ENCODE data around the gene MSI2.

The MSI2 gene

DNA sequence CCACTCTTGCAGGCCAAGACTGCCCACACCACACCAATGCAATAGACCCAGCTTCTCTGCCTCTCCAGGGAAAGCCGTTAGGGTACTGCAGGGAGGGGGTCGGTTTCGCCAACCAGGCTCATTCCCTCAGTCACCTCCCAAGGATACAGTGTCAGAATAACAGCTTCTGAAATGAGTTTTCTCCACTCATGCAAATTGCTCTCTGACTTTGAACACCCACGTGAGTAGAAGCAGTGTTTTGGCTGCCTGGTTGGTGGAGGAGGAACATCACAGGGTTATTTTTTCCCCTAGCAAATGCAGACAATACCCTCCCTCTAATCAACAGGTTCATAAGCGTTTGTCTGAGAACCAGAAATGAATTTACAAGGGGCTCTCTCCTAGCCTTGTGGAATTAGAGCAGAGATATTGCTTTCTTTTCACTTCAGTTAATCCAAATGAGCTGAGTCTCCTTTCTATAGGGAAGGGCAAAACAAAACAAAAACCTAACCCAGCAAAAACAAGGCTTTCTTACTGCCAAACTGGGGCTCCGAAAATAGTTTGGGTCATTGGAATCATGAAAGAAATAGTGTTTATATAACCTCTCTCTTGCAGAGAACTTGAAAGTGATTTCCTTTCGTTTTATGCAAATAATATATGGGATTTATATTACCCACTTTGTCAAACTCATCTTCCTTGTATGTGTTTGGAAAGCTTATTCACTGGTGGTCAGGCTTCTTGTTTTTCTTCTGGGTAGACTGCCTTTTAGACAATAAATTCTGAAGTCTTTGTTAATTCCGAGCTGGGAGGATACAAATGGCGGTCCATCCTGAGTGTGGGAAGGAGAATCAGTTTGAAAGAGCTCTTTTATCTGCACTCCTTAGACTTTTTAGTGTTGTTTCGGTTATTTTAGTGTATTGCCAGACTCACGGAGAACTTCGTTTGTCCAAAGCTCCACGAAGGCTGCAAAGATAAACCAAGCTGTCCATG, 229.9 kb downstream of the MSI2 start:
- TF ChIP-seq, protein P1, sequence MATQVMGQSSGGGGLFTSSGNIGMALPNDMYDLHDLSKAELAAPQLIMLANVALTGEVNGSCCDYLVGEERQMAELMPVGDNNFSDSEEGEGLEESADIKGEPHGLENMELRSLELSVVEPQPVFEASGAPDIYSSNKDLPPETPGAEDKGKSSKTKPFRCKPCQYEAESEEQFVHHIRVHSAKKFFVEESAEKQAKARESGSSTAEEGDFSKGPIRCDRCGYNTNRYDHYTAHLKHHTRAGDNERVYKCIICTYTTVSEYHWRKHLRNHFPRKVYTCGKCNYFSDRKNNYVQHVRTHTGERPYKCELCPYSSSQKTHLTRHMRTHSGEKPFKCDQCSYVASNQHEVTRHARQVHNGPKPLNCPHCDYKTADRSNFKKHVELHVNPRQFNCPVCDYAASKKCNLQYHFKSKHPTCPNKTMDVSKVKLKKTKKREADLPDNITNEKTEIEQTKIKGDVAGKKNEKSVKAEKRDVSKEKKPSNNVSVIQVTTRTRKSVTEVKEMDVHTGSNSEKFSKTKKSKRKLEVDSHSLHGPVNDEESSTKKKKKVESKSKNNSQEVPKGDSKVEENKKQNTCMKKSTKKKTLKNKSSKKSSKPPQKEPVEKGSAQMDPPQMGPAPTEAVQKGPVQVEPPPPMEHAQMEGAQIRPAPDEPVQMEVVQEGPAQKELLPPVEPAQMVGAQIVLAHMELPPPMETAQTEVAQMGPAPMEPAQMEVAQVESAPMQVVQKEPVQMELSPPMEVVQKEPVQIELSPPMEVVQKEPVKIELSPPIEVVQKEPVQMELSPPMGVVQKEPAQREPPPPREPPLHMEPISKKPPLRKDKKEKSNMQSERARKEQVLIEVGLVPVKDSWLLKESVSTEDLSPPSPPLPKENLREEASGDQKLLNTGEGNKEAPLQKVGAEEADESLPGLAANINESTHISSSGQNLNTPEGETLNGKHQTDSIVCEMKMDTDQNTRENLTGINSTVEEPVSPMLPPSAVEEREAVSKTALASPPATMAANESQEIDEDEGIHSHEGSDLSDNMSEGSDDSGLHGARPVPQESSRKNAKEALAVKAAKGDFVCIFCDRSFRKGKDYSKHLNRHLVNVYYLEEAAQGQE (IDR thresholded peaks at IDR 0.05; ENCODE audit: low read depth): no peak
- TF ChIP-seq, protein P2, sequence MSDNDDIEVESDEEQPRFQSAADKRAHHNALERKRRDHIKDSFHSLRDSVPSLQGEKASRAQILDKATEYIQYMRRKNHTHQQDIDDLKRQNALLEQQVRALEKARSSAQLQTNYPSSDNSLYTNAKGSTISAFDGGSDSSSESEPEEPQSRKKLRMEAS (IDR thresholded peaks at IDR 0.05): no peak
- no peak for TF ChIP-seq CREB1 (IDR thresholded peaks at IDR 0.05; ENCODE audit: low read depth)
- no peak for TF ChIP-seq CEBPB (IDR thresholded peaks at IDR 0.05)
- TF ChIP-seq FOXM1 (IDR thresholded peaks at IDR 0.05; ENCODE audit: borderline replicate concordance, low read depth): no peak
- TF ChIP-seq NFIC (IDR thresholded peaks at IDR 0.05): no peak
- no peak for TF ChIP-seq YY1 (IDR thresholded peaks at IDR 0.05; ENCODE audit: low read depth)
- TF ChIP-seq TEAD4 (IDR thresholded peaks at IDR 0.05): no peak
- no peak for TF ChIP-seq TCF12 (IDR thresholded peaks at IDR 0.05; ENCODE audit: low read depth)
- TF ChIP-seq ZBTB7A (IDR thresholded peaks at IDR 0.05; ENCODE audit: low read depth): no peak
- TF ChIP-seq, protein P3, sequence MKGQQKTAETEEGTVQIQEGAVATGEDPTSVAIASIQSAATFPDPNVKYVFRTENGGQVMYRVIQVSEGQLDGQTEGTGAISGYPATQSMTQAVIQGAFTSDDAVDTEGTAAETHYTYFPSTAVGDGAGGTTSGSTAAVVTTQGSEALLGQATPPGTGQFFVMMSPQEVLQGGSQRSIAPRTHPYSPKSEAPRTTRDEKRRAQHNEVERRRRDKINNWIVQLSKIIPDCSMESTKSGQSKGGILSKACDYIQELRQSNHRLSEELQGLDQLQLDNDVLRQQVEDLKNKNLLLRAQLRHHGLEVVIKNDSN (IDR thresholded peaks at IDR 0.05): no peak
- TF ChIP-seq RAD21 (IDR thresholded peaks at IDR 0.05; ENCODE audit: low read depth): no peak

DNA sequence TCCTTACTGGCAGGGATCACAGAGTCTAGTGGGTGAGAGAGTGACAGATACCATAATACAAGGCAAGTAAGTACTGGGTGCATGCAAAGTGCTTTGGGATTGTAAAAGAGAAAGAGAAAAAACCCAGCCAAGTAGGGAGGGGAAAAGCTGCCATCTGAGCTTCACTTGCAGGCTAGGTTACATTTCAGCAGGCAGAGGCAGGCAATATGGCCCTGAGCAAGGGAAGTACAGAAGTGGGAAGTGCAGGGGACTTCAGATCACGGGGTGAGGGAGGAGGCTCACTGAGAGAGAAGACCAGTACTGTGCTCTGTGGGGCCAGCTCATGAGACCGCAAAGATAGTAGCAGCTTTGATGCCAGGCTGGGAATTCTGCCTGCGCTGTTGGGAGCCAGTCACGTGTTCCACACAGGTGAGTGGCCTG, 230.6 kb downstream of the MSI2 start:
- TF ChIP-seq, protein P3 (IDR thresholded peaks at IDR 0.05): no peak
- TF ChIP-seq EGR1 (IDR thresholded peaks at IDR 0.05) (no peak), TEAD4 (IDR thresholded peaks at IDR 0.05) (no peak), CEBPB (IDR thresholded peaks at IDR 0.05) (no peak), NFIC (IDR thresholded peaks at IDR 0.05) (no peak), TAF1 (IDR thresholded peaks at IDR 0.05; ENCODE audit: low read depth) (no peak), CREB1 (IDR thresholded peaks at IDR 0.05; ENCODE audit: low read depth) (no peak)
- TF ChIP-seq, protein P1 (IDR thresholded peaks at IDR 0.05; ENCODE audit: low read depth): no peak

DNA sequence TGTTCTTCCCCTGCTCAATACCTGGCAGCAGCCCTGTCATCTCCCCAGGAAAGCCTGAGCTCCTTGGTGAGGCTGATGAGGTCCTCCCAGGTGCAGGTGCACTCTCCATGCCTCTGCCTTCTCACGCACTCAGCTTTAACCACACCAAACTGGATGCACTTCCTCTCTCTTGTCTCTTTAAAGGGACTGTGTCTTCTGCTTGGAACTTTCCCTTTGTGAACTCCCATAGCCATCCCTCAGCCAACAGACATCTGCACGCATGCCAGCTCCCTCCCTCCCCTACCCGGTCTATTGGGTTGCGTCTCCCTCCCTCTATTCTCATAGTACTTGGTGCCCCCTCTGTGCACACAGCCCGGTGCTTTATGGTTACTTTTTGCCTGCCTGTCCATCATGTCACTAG, 231.2 kb downstream of the MSI2 start:
- TF ChIP-seq ZBTB7A (IDR thresholded peaks at IDR 0.05; ENCODE audit: low read depth): no peak
- TF ChIP-seq, protein P3 (IDR thresholded peaks at IDR 0.05): no peak

DNA sequence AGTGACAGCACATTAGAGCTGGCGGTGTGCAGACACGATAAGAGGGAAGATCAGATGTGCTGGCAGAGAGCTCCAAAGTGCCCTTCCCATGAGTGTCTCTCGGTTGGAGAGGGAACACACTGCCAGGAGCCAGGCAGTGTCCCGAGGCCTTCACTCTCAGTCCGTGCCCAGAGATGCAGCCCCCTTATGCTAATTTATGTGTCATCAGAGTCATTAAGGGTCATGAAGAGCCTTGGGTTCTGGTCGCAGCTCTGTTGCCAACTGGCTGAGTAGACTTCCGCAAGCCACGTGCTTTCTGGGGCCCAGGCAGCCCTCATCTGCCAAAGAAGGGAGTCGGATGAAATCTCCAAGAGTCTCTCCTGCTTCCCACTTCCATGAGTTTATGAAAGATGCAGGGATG, 232.5 kb downstream of the MSI2 start:
- no peak for TF ChIP-seq YY1 (IDR thresholded peaks at IDR 0.05; ENCODE audit: low read depth)

DNA sequence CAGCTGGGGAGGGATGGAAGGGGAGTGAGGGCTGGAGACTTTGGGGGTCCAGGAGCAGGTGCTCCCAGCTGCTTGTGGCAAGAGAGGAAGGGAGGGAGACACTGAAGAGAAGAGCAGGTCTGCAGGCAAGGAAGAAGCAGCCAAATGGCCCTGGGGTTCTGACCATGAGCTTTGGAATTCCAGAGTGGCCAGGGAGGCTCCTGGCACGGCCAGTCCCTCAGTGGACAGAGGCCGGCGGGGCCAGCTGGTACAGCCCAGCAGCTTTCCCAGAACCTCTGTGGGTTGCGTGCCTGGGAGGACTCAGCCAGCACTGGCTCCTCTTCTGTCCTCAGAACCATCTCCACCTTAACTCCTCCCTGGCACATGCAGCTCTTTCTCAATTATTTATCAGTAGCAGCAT, 233.0 kb downstream of the MSI2 start:
- TF ChIP-seq FOXM1 (IDR thresholded peaks at IDR 0.05; ENCODE audit: borderline replicate concordance, low read depth) (no peak), NFIC (IDR thresholded peaks at IDR 0.05) (no peak), YY1 (IDR thresholded peaks at IDR 0.05; ENCODE audit: low read depth) (no peak), TCF12 (IDR thresholded peaks at IDR 0.05; ENCODE audit: low read depth) (no peak), CEBPB (IDR thresholded peaks at IDR 0.05) (no peak)
- TF ChIP-seq, protein P3 (IDR thresholded peaks at IDR 0.05): no peak

DNA sequence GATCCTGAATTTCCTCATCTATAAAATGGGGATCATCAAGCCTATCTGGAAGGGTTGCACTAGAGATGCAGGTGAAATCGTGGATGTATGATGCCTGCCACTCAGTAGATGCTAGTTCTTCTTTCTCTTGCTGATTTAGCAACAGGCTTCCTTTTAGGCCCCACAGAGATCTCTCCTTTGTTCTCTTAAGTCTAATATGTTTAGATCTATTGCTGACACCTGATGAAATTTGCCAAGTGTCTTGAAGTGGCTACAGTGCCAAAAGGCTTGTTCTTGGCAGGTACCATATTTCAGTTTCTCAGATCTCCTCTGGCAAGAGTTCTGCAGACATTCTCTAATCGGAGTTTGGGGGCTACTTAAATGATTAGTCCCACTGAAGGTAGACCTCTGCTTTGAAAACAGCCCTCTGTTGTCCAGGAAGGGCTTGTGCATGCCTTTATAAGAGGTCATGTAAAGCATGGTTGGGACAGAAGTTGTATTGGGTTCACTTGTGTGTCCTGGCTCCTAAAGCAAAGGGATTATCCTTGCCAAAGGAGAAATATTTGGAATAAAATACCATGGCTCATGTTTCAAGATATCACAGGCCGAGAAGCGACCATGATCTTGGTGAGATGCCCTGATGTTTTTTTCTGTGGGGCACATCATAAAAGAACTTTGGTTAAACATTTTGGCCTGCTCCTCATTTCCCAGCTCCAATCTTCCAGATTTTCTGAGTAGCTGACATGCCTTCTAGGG, 234.0 kb downstream of the MSI2 start:
- TF ChIP-seq TCF12 (IDR thresholded peaks at IDR 0.05; ENCODE audit: low read depth): no peak
- TF ChIP-seq RAD21 (IDR thresholded peaks at IDR 0.05; ENCODE audit: low read depth): no peak
- TF ChIP-seq FOXM1 (IDR thresholded peaks at IDR 0.05; ENCODE audit: borderline replicate concordance, low read depth): no peak
- TF ChIP-seq, protein P1 (IDR thresholded peaks at IDR 0.05; ENCODE audit: low read depth): no peak
- no peak for TF ChIP-seq CEBPB (IDR thresholded peaks at IDR 0.05)
- TF ChIP-seq, protein P2 (IDR thresholded peaks at IDR 0.05): no peak
- TF ChIP-seq CREB1 (IDR thresholded peaks at IDR 0.05; ENCODE audit: low read depth): no peak
- no peak for TF ChIP-seq TAF1 (IDR thresholded peaks at IDR 0.05; ENCODE audit: low read depth)
- no peak for TF ChIP-seq YY1 (IDR thresholded peaks at IDR 0.05; ENCODE audit: low read depth)
- TF ChIP-seq ZBTB7A (IDR thresholded peaks at IDR 0.05; ENCODE audit: low read depth): no peak
- TF ChIP-seq, protein P3 (IDR thresholded peaks at IDR 0.05): no peak
- no peak for TF ChIP-seq EP300 (IDR thresholded peaks at IDR 0.05; ENCODE audit: borderline replicate concordance)
- TF ChIP-seq NFIC (IDR thresholded peaks at IDR 0.05): no peak
- TF ChIP-seq EGR1 (IDR thresholded peaks at IDR 0.05): no peak
- no peak for TF ChIP-seq TEAD4 (IDR thresholded peaks at IDR 0.05)

Data from Ishikawa (cell line).